ENCODE results near the gene CLEC3B. TPM values are rescaled to one million over a fixed set of nuclear protein-coding genes. Genes with fewer than 3 reads are reported as not detected.
A peak's percentile ranks its signal among the peaks of the same experiment; 100 is the strongest.

The CLEC3B gene
- total RNA-seq, 6 donors from 2014 or later: 6.3 to 332 (median 140) TPM

DNA sequence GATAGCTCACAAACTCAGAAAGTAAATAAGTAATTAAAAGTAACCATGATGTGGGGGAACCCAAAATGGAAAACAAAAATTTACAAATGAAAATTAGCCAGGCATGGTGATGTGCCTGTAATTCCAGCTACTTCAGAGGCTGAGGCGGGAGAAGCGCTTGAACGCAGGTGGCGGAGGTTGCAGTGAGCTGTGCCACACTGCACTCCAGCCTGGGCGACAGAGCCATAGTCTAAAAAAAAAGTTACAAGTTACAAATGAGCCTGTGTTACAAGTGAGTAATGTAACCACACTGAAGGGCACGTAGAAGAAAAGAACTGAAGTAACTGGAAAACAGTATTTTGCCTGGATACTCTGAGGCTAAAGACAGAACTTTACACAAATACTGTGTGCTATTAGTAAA is 38.8 kb upstream of the CLEC3B start:
- DNase-seq: no peak
- H3K9me3 ChIP-seq: no peaks in the 10 kb centered on the region
- H3K36me3 ChIP-seq: peaks cover 0 to 24% (median 8%) of the 10 kb centered on the region in 4 donors
- no peaks in the 10 kb centered on the region for H3K27me3 ChIP-seq
- H3K4me1 ChIP-seq: peaks cover 13 to 28% (median 21%) of the 10 kb centered on the region in 4 donors
- no peak for ATAC-seq (ENCODE audit: low FRiP score in 2 of 2)
- TF ChIP-seq POLR2A (IDR thresholded peaks at IDR 0.05): no peak
- no peak for TF ChIP-seq POLR2AphosphoS5 (IDR thresholded peaks at IDR 0.05)
- no peak for TF ChIP-seq EP300 (IDR thresholded peaks at IDR 0.05)
- TF ChIP-seq, protein P1, sequence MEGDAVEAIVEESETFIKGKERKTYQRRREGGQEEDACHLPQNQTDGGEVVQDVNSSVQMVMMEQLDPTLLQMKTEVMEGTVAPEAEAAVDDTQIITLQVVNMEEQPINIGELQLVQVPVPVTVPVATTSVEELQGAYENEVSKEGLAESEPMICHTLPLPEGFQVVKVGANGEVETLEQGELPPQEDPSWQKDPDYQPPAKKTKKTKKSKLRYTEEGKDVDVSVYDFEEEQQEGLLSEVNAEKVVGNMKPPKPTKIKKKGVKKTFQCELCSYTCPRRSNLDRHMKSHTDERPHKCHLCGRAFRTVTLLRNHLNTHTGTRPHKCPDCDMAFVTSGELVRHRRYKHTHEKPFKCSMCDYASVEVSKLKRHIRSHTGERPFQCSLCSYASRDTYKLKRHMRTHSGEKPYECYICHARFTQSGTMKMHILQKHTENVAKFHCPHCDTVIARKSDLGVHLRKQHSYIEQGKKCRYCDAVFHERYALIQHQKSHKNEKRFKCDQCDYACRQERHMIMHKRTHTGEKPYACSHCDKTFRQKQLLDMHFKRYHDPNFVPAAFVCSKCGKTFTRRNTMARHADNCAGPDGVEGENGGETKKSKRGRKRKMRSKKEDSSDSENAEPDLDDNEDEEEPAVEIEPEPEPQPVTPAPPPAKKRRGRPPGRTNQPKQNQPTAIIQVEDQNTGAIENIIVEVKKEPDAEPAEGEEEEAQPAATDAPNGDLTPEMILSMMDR (IDR thresholded peaks at IDR 0.05): no peak
- H3K4me3 ChIP-seq: no peak overlapping the region
- 82 to 86% methylated on average over 6 of the region's 6 CpGs for WGBS, 2 donors
- H3K27ac ChIP-seq: no peak overlapping the region

DNA sequence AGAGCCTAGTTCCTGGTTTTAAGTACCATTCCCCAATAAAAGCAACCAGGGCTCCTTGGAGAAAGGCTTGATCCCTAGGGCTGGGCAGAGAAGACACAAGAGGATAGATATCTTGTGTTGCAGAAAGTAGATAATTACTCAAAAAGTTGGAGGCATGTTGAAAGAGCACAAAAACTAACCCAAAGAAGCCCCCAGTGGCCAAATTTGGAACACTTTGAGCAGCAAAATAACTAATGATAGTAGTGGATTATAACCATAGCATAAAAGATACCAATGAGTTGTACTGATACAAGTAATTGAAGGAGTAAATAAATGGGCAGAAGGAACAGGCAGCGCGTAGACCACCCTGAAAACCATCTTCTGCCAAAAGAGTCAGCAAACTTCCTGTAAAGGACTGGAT is 38.0 kb upstream of the CLEC3B start:
- DNase-seq (no peak), ATAC-seq (ENCODE audit: low FRiP score in 2 of 2) (no peak)
- TF ChIP-seq, protein P1 (IDR thresholded peaks at IDR 0.05): peak in 3 of 6 experiments; percentile 10 to 33 (median 16)
- no peak for TF ChIP-seq POLR2AphosphoS5 (IDR thresholded peaks at IDR 0.05)
- TF ChIP-seq POLR2A (IDR thresholded peaks at IDR 0.05): no peak
- no peak for TF ChIP-seq EP300 (IDR thresholded peaks at IDR 0.05)
- 91 to 100% methylated on average over 2 of the region's 2 CpGs for WGBS, 2 donors
- Histone ChIP-seq H3K27ac (no peak overlapping the region), H3K36me3 (peaks cover 0 to 24% (median 8%) of the 10 kb centered on the region in 4 donors), H3K4me3 (no peak overlapping the region), H3K27me3 (no peaks in the 10 kb centered on the region), H3K4me1 (peaks cover 12 to 27% (median 15%) of the 10 kb centered on the region in 4 donors), H3K9me3 (no peaks in the 10 kb centered on the region)

DNA sequence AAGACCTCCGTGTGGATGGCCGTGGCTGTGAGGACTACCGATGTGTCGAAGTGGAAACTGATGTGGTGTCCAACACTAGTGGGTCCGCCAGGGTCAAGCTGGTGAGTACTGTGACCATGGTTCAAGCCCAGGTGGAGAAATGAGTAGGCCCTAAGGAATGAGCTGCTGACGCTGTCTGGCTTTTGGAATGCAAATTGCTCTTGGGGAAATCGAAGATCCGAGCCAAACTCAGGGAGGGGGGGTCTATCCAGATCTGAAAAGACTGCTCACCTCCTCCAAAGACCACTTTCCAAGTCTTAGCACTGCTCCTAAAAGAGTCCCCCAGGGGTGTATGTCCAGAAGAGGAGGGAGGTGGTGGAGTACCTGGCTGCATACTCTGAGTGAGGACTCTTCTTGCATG is 37.0 kb upstream of the CLEC3B start:
- Histone ChIP-seq H3K27me3 (no peaks in the 10 kb centered on the region), H3K4me1 (peaks cover 11 to 24% (median 14%) of the 10 kb centered on the region in 4 donors), H3K27ac (no peak overlapping the region), H3K36me3 (peaks cover 0 to 24% (median 8%) of the 10 kb centered on the region in 4 donors), H3K4me3 (no peak overlapping the region), H3K9me3 (no peaks in the 10 kb centered on the region)
- ATAC-seq (ENCODE audit: low FRiP score in 2 of 2) (no peak), DNase-seq (no peak)
- 92 to 96% methylated on average over 8 of the region's 8 CpGs for WGBS, 2 donors
- TF ChIP-seq POLR2A (IDR thresholded peaks at IDR 0.05) (no peak), EP300 (IDR thresholded peaks at IDR 0.05) (no peak), POLR2AphosphoS5 (IDR thresholded peaks at IDR 0.05) (no peak)
- TF ChIP-seq, protein P1 (IDR thresholded peaks at IDR 0.05): no peak

DNA sequence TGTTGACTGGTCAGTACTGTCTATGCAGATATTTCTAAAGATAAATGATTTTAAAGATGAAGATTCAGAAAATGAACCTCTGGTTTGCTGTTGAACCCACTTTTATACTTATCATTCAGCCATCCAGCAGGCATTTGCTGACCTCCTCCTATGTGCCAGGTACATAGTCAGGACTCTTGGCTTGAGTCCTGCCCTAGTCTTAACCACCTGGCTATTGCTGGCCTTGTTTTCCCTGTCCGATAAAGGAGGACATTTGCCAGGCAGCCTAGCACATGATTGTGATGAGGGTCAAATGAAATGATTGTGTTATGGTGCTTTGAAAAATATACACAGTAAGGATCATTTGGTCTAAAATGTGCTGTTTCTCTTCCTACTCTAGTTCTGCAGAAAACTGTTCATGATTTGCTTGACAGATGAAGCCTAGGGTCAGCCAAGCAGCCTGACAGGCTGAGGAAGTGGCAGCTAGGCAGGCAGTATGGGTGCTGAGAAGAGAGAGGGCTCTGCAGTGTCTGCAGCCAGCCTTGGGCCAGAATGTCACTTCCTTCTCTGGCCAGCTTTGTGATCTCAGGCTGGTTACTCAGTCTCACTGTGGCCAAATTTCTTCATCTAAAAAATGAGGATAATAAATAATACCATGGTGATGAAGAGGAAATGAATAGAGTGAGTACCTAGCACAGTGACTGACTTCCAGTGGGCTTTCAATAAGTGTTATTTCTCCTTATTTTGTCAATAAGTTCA is 36.3 kb upstream of the CLEC3B start:
- peaks cover 5 to 19% (median 12%) of the 10 kb centered on the region in 4 donors for H3K4me1 ChIP-seq
- H3K27ac ChIP-seq: peak overlapping the region in 1 of 4 donors; percentile 17
- DNase-seq: no peak
- WGBS, 2 donors: 82 to 85% methylated on average over 1 of the region's 1 CpG
- peaks cover 0 to 24% (median 8%) of the 10 kb centered on the region in 4 donors for H3K36me3 ChIP-seq
- H3K27me3 ChIP-seq: no peaks in the 10 kb centered on the region
- no peak for TF ChIP-seq POLR2AphosphoS5 (IDR thresholded peaks at IDR 0.05)
- H3K9me3 ChIP-seq: no peaks in the 10 kb centered on the region
- ATAC-seq (ENCODE audit: low FRiP score in 2 of 2): peak in 1 of 2 donors; percentile 49
- H3K4me3 ChIP-seq: no peak overlapping the region

DNA sequence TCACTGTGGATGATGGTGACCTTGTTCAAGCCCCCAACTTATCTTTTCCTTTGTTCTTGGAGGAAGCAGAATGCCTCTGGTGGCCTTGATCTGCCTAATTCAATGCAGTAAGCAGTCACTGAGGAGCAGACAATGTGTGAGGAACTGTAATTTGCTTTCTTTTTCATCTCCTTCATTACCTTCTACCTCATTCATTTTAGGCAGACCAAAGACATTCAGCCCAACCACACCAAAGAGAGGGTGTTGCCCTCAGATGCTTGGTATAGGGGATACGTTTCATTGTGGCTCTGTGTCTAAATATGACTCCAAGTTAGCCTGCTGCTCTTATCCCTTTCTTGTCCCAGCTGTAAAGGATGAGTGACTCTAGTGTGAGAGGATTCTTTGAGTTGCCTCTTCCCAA is 34.8 kb upstream of the CLEC3B start:
- no peak for ATAC-seq (ENCODE audit: low FRiP score in 2 of 2)
- Histone ChIP-seq H3K27me3 (no peaks in the 10 kb centered on the region), H3K9me3 (no peaks in the 10 kb centered on the region), H3K4me1 (peaks cover 10 to 28% (median 19%) of the 10 kb centered on the region in 4 donors), H3K27ac (no peak overlapping the region), H3K36me3 (peaks cover 0 to 34% (median 8%) of the 10 kb centered on the region in 4 donors), H3K4me3 (no peak overlapping the region)
- TF ChIP-seq POLR2AphosphoS5 (IDR thresholded peaks at IDR 0.05) (no peak), POLR2A (IDR thresholded peaks at IDR 0.05) (no peak), EP300 (IDR thresholded peaks at IDR 0.05) (no peak)
- TF ChIP-seq, protein P1 (IDR thresholded peaks at IDR 0.05): no peak
- DNase-seq: no peak
- 94 to 100% methylated on average over 1 of the region's 1 CpG for WGBS, 2 donors
